K562 (cell line): ENCODE data around the gene PCP2. TPM values are rescaled to one million over a fixed set of nuclear protein-coding genes. Genes with fewer than 3 reads are reported as not detected.
A peak's percentile ranks its signal among the peaks of the same experiment; 100 is the strongest.

Source experiments
- AFF4 ChIP-seq: sonication (generic); formaldehyde crosslinking; IDR thresholded peaks from 2 replicates; pipeline ENCODE4 v1.8.0; 2023; ENCODE audit warnings: mild to moderate bottlenecking, missing genetic modification reagents
- CXXC5 ChIP-seq: fragments of 250-450 bp; sonication (Bioruptor Pico); IDR thresholded peaks from 2 replicates; pipeline ENCODE4 v1.8.0; 2022; ENCODE audit warnings: inconsistent platforms, mild to moderate bottlenecking, moderate library complexity
- HNRNPL ChIP-seq: fragments of 200-400 bp; formaldehyde crosslinking; IDR thresholded peaks from 2 replicates; pipeline ENCODE4 v1.6.1; 2017; ENCODE audit warnings: low read depth, mild to moderate bottlenecking, low read length
- KLF1 ChIP-seq: fragments of 450-650 bp; IDR thresholded peaks from 2 replicates; pipeline ENCODE4 v1.6.1; 2016; ENCODE audit warnings: missing genetic modification characterization, missing compliant biosample characterization
- NFIX ChIP-seq: fragments of 250-450 bp; sonication (Bioruptor Pico); IDR thresholded peaks from 2 replicates; pipeline ENCODE4 v1.4.0; 2020; ENCODE audit warnings: low read depth, mild to moderate bottlenecking, moderate library complexity
- PPARD ChIP-seq: fragments of 250-450 bp; sonication (Bioruptor Pico); IDR thresholded peaks from 2 replicates; pipeline ENCODE4 v1.8.0; 2022; ENCODE audit warnings: inconsistent platforms, mild to moderate bottlenecking, moderate library complexity
- ZBED1 ChIP-seq: IDR thresholded peaks from 2 replicates; pipeline ENCODE4 v1.6.1; 2014
- ZFP36 ChIP-seq: fragments of 150-350 bp; IDR thresholded peaks from 2 replicates; pipeline ENCODE4 v1.6.1; 2018; ENCODE audit warnings: low read length, low read depth; ENCODE audit not compliant: partially characterized antibody
- polyA plus RNA-seq, 8 experiments: library from polyadenylated mRNA; depleted of rRNA in 4 of 8; stranded (reverse) in 5 of 8; unstranded in 3 of 8; fragments of >200 nt; fragmentation: Nextera tagmentation in 2 of 8; fragmentation: Illumina TruSeq in 1 of 8; extraction: Ambion mirVana in 2 of 8; extraction: Trizol in 1 of 8; gene quantifications; 2 replicates each; pipeline versions ENCODE4 v1.2.1 to v1.2.3, GENCODE V29; 2011 to 2014; ENCODE audit warnings: inconsistent platforms in 1 of 8, missing spikeins in 1 of 8
- total RNA-seq, 7 experiments: library from RNA; depleted of rRNA in 6 of 7; stranded (reverse); fragments of >200 nt in 6 of 7; fragmentation: Illumina TruSeq in 2 of 7; extraction: Trizol in 2 of 7; gene quantifications; 2 replicates each; pipeline versions ENCODE4 v1.2.1 to v1.2.3, GENCODE V29; 2011 to 2021; ENCODE audit warnings: low replicate concordance in 1 of 7
- TF ChIP-seq, protein P1 (sequence below), 2 experiments: fragments of 450-650 bp; conservative IDR thresholded peaks; 2 replicates each; pipeline ENCODE4 v1.6.1; 2017; ENCODE audit warnings: mild to moderate bottlenecking in 2 of 2, moderate library complexity in 2 of 2
- TF ChIP-seq, protein P2 (sequence below): fragments of 450-650 bp; formaldehyde crosslinking; IDR thresholded peaks from 2 replicates; pipeline ENCODE4 v1.4.0; 2020; ENCODE audit warnings: mild to moderate bottlenecking, moderate library complexity
- TF ChIP-seq, protein P3 (sequence below): fragments of 250-450 bp; sonication (Bioruptor Pico); IDR thresholded peaks from 2 replicates; pipeline ENCODE4 v1.4.0; 2020; ENCODE audit warnings: borderline replicate concordance

Gene PCP2
- total and polyA plus RNA-seq, 9 of the 15 experiments (the other 6 are each of a cell fraction or from before 2014, with no cell fraction given) = 0.17 to 1.3 (median 0.49) TPM; not detected in 3

- TF ChIP-seq AFF4 (CRISPR knock-in tag) (no peak), PPARD (no peak), CXXC5 (0 out of 2 replicates have a peak, but pooled peaks have one; percentile 25), HNRNPL (no peak), NFIX (CRISPR knock-in tag) (no peak), ZBED1 (no peak), KLF1 (tag) (no peak), ZFP36 (peak; percentile 8)
- TF ChIP-seq, protein P1, sequence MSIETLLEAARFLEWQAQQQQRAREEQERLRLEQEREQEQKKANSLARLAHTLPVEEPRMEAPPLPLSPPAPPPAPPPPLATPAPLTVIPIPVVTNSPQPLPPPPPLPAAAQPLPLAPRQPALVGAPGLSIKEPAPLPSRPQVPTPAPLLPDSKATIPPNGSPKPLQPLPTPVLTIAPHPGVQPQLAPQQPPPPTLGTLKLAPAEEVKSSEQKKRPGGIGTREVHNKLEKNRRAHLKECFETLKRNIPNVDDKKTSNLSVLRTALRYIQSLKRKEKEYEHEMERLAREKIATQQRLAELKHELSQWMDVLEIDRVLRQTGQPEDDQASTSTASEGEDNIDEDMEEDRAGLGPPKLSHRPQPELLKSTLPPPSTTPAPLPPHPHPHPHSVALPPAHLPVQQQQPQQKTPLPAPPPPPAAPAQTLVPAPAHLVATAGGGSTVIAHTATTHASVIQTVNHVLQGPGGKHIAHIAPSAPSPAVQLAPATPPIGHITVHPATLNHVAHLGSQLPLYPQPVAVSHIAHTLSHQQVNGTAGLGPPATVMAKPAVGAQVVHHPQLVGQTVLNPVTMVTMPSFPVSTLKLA (conservative IDR thresholded peaks at IDR 0.05) = no peak
- TF ChIP-seq, protein P2, sequence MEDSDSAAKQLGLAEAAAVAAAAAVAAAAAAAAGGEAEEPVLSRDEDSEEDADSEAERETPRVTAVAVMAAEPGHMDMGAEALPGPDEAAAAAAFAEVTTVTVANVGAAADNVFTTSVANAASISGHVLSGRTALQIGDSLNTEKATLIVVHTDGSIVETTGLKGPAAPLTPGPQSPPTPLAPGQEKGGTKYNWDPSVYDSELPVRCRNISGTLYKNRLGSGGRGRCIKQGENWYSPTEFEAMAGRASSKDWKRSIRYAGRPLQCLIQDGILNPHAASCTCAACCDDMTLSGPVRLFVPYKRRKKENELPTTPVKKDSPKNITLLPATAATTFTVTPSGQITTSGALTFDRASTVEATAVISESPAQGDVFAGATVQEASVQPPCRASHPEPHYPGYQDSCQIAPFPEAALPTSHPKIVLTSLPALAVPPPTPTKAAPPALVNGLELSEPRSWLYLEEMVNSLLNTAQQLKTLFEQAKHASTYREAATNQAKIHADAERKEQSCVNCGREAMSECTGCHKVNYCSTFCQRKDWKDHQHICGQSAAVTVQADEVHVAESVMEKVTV (CRISPR knock-in tag) = no peak
- TF ChIP-seq, protein P3, sequence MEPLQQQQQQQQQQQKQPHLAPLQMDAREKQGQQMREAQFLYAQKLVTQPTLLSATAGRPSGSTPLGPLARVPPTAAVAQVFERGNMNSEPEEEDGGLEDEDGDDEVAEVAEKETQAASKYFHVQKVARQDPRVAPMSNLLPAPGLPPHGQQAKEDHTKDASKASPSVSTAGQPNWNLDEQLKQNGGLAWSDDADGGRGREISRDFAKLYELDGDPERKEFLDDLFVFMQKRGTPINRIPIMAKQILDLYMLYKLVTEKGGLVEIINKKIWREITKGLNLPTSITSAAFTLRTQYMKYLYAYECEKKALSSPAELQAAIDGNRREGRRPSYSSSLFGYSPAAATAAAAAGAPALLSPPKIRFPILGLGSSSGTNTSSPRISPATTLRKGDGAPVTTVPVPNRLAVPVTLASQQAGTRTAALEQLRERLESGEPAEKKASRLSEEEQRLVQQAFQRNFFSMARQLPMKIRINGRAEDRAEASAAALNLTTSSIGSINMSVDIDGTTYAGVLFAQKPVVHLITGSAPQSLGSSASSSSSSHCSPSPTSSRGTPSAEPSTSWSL = no peak
Measured at GRCh38 chr19:7614859-7615741, 18.4 kb downstream of the PCP2 start (continued).
